Measurements from ENCODE around the gene DCAF5.

- TF ChIP-seq, protein P1, sequence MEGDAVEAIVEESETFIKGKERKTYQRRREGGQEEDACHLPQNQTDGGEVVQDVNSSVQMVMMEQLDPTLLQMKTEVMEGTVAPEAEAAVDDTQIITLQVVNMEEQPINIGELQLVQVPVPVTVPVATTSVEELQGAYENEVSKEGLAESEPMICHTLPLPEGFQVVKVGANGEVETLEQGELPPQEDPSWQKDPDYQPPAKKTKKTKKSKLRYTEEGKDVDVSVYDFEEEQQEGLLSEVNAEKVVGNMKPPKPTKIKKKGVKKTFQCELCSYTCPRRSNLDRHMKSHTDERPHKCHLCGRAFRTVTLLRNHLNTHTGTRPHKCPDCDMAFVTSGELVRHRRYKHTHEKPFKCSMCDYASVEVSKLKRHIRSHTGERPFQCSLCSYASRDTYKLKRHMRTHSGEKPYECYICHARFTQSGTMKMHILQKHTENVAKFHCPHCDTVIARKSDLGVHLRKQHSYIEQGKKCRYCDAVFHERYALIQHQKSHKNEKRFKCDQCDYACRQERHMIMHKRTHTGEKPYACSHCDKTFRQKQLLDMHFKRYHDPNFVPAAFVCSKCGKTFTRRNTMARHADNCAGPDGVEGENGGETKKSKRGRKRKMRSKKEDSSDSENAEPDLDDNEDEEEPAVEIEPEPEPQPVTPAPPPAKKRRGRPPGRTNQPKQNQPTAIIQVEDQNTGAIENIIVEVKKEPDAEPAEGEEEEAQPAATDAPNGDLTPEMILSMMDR (IDR thresholded peaks at IDR 0.05), result no peak
- TF ChIP-seq ZFX (IDR thresholded peaks at IDR 0.05; ENCODE audit: borderline replicate concordance), result no peak
Observed at GRCh38 chr14:69083181-69083580, 69.7 kb downstream of the DCAF5 start.
